GM12891 (cell line): ENCODE measurements around the gene CNOT6L.

Source experiments
- DNase-seq: peaks from one replicate; pipeline ENCODE4 v3.0.0; 2011; ENCODE audit warnings: low spot score; ENCODE audit not compliant: insufficient read length
- FAIRE-seq: peaks from 2 replicates; lab custom pipeline; 2011; peaks lifted over from hg19 to GRCh38; lab: Jason Lieb, UNC
- PAX5 ChIP-seq: IDR thresholded peaks from 2 replicates; pipeline ENCODE4 v1.6.1; 2011; ENCODE audit warnings: low read length, moderate library complexity, mild to moderate bottlenecking; ENCODE audit not compliant: insufficient read depth, severe bottlenecking
- POLR2A ChIP-seq: IDR thresholded peaks from 2 replicates; pipeline ENCODE4 v1.6.1; 2011; ENCODE audit warnings: low read depth, low read length, control low read depth
- POLR2AphosphoS5 ChIP-seq: IDR thresholded peaks from 2 replicates; pipeline ENCODE4 v1.6.1; 2011; ENCODE audit warnings: low read depth, low read length, control low read depth
- POU2F2 ChIP-seq: IDR thresholded peaks from 2 replicates; pipeline ENCODE4 v1.6.1; 2011; ENCODE audit warnings: low read depth, mild to moderate bottlenecking, control low read depth, low read length, moderate library complexity
- SPI1 ChIP-seq: IDR thresholded peaks from 2 replicates; pipeline ENCODE4 v1.6.1; 2011; ENCODE audit warnings: low read depth, low read length, control low read depth
- TAF1 ChIP-seq: IDR thresholded peaks from 2 replicates; pipeline ENCODE4 v1.6.1; 2011; ENCODE audit warnings: low read depth, low read length, control low read depth

Gene CNOT6L

DNA sequence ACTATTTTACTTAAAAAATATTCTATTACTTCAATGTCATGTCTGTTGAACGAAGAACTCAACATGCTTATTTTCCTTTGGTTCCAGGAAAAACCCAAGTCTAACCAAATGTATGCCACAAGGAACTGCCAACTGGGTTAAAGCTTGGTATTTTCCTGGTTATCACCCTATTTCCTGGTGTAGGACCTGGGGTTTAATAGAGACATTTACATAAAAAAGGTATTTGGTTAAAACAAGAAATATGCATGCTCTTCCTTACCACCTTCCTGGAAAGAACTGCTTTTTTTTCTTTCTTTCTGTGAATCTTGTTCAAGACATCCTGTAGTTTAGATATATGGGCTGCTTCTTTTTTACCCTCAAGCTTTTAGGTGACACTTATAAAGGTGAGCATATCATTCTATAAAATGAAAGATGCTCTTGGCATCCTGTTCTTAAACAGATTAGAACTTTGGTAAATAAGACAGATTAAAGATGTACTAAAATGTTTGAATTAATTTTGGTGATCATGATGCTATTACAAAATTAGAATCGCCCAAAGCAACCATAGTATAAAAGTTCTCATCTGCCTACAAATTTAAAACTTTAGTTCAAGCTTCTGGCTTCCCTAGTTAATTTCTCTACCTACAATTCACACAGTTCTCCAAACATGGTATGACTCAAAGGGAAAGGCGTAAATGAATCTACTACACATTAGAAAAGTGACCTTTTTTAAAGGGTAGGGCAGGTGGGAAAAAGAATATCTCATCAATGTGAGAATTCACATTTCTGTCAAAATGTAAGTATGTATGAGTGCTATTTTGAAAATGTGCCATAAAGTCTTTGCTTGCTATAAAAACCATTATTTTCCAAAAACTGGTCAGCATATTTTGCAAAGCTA lies 103.5 kb downstream of the CNOT6L start:
- TF ChIP-seq POU2F2 = no peak
- TF ChIP-seq SPI1 = no peak
- no peak for TF ChIP-seq POLR2A
- no peak for TF ChIP-seq PAX5
- no peak for TF ChIP-seq TAF1
- TF ChIP-seq POLR2AphosphoS5 = no peak
- DNase-seq (no peak), FAIRE-seq (no peak)

DNA sequence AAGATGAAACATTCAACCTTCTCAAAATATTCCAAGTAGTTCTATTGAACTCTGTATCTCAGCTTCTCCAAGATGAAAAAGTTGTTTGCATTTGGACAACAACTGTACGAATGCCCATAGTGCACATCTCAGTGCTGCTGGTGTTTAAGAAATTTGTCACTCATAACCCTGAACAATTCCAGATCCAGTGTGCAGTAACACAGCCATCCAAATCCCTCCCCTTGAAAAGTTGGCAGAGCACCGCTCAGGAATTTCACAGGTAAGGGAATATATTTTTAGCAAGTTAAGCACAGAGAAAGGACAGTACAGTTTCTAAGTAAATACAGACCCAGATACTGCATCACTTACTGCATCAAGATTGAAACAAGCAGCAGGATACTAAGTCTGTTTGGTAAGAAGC lies 104.7 kb downstream of the CNOT6L start:
- FAIRE-seq (no peak), DNase-seq (no peak)
- TF ChIP-seq TAF1 (no peak), POU2F2 (no peak), SPI1 (no peak), PAX5 (no peak), POLR2A (no peak), POLR2AphosphoS5 (no peak)

DNA sequence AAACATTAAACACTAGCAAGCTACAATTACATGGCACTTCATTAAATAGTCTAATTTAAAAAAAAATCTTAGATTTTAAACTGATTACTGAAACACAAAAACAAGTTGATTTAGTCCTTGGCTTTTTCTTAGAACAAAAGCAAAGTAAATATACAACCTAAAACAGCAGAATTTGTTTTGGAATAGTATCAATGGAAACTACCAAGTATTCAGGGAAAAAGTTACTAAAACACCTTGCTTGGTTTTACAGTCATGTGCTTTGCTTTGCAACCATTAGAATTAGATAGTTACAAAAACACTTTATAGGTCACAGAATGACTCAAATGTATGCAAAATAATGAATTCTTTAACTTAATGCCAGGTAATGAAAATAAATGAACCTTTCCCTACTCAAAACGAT lies 105.3 kb downstream of the CNOT6L start:
- no peak for DNase-seq
- TF ChIP-seq POLR2A = no peak
- TF ChIP-seq PAX5 = no peak
- no peak for TF ChIP-seq POLR2AphosphoS5
- TF ChIP-seq TAF1 = no peak
- no peak for TF ChIP-seq POU2F2
- FAIRE-seq = no peak

DNA sequence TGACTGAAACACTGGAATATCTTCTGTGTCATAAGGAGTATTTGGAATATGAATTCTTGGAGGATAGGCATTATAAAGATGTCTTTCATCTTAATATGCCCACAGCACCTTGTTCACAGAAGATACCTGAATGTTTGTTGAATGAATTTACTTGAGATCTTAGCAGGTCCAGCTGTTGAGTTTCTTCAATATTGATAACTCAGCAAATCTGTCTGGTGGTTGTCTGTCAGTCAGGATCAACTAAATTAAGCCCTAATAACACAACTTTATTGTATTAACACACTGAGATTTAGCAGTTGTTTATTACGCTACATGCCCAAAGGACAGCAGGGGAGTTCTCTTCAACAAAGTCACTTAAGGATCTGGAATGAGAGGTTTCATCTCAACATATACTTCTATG lies 106.5 kb downstream of the CNOT6L start:
- DNase-seq (no peak), FAIRE-seq (no peak)
- TF ChIP-seq POLR2A = no peak
- TF ChIP-seq POLR2AphosphoS5 = no peak
- no peak for TF ChIP-seq SPI1
- TF ChIP-seq POU2F2 = no peak
- TF ChIP-seq PAX5 = no peak
- TF ChIP-seq TAF1 = no peak

DNA sequence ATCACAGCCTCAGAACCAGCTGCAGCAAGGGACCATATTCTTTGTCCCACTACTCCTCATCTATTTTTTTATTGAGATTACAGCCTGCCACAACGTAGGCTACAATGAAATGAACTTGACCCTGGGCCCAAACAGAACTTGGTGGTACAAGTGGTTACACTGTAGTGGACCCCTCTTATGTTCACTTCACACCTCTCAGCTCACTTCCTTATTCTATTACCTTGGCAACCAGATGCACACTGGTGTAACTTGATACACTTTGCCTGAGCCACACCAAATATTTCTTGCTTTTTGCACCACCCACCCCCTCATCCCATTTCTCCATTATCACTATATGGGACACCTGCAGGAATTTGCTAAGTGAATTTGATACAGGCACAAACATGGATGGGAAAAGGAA lies 107.7 kb downstream of the CNOT6L start:
- no peak for TF ChIP-seq PAX5
- TF ChIP-seq SPI1 = peak; percentile 61
- no peak for TF ChIP-seq POU2F2
- TF ChIP-seq TAF1 = no peak
- DNase-seq = no peak
- FAIRE-seq = no peak

DNA sequence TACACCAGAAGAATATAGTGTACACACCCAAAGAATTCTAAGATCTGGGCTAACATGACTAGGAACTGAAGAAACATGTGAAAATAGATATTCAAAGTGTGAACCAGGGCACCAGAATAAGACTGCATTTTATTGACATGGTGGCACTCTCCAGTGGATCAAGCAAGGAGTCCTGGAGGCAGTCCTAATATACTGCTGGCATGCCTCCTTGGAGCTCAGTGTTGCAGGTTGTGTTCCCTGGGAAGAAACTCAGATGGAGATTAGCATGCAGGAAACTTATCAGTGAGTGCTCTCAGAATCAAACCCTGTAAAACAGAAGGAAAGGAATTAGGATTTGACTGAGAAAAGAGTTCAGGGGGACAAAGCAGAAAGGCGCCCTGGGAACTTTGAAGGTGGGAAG lies 108.5 kb downstream of the CNOT6L start:
- FAIRE-seq = no peak
- DNase-seq = no peak
- TF ChIP-seq POLR2A (no peak), SPI1 (no peak), TAF1 (no peak), PAX5 (no peak), POU2F2 (no peak), POLR2AphosphoS5 (no peak)

DNA sequence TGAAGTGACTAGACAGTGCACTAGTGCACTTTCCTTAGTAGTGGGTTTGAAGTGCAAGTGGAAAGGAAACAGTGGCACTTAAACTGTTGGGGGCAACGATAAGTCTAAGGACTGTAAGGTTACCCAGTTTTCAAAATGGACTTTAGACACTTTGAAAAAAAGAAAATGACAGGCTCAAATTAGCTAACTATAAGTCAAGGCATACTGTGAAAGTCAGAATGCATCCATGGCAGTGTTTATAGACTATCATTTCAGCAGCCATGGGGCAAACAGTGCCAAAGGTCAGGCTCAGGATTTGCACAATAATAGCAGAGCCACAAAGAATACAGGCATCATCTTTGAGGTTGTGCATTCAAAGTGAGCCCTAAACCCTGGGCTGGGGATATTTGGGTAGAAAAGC lies 109.1 kb downstream of the CNOT6L start:
- no peak for FAIRE-seq
- no peak for DNase-seq
- TF ChIP-seq TAF1 = no peak
- no peak for TF ChIP-seq POU2F2
- no peak for TF ChIP-seq SPI1
- no peak for TF ChIP-seq POLR2AphosphoS5
- no peak for TF ChIP-seq PAX5
- no peak for TF ChIP-seq POLR2A

DNA sequence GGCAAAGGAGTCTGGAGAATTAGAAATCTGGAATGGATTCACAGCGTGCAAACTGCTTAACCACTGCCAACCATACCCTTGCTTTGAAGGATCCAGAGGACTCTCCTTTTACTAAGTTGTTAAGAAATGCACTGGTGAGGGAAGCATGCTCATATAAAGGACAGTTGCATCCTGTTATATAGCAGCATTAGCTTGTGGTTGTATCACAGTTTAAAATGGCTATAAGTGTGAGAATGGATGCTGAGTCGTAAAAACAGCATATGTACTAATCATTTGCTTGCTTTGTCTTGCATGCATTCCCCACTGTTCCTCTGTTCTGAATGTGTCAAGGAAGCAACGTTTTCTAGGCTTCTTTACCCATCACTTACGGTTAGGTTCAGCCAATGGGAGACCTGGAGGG lies 112.5 kb downstream of the CNOT6L start:
- DNase-seq = no peak
- no peak for FAIRE-seq
- no peak for TF ChIP-seq TAF1
- no peak for TF ChIP-seq POU2F2
- no peak for TF ChIP-seq PAX5
- no peak for TF ChIP-seq SPI1
- TF ChIP-seq POLR2A = no peak
- no peak for TF ChIP-seq POLR2AphosphoS5

DNA sequence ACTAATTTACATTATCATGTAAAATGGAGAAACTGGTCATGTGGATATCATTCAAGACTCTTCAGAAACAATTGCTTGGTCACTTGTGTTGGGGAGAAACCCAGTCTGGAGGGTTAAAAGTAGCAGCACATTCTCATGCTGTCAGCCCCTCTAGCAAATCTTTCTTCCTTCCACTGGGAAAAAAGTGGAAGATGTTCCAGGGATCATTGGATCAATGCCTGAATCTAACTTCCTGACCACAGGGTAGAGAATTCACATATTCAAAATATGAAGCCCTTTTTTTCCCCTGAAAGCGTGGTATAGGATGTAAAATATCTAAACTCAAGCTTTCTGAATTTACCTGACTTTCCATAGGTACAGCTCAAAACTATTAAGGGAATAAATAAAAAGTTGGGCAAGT lies 115.5 kb downstream of the CNOT6L start:
- no peak for FAIRE-seq
- no peak for DNase-seq
- TF ChIP-seq PAX5 = no peak
- TF ChIP-seq SPI1 = no peak
- TF ChIP-seq POLR2AphosphoS5 = no peak
- TF ChIP-seq TAF1 = no peak
- TF ChIP-seq POLR2A = no peak
- no peak for TF ChIP-seq POU2F2

DNA sequence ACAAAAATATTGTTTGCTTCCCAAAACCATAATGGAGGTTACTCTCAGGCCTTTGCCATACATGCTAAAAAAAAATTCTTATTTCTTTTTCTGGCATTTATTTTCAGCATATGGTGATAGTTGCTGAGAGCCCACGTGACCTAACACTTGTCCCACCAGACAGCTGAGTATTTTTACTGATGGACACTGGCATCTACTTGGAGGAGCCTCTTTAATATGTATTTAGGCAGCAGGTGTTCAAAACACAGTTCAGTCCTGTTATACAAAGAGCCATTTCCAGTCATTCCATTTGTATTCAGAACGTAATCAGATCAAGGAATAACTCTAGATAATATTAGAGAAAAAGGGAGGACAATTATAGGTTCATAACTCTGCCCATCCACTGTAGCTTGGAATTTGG lies 118.0 kb downstream of the CNOT6L start:
- FAIRE-seq (no peak), DNase-seq (no peak)
- no peak for TF ChIP-seq TAF1
- TF ChIP-seq POU2F2 = no peak
- no peak for TF ChIP-seq POLR2A
- TF ChIP-seq SPI1 = no peak
- no peak for TF ChIP-seq POLR2AphosphoS5
- TF ChIP-seq PAX5 = no peak
